ENCODE measurements around the gene VGLL4. TPM values are rescaled to one million over a fixed set of nuclear protein-coding genes. Genes with fewer than 3 reads are reported as not detected.

Gene VGLL4
- total RNA-seq, 2 donors from 2014 or later, result 57.7 to 63.7 TPM

DNA sequence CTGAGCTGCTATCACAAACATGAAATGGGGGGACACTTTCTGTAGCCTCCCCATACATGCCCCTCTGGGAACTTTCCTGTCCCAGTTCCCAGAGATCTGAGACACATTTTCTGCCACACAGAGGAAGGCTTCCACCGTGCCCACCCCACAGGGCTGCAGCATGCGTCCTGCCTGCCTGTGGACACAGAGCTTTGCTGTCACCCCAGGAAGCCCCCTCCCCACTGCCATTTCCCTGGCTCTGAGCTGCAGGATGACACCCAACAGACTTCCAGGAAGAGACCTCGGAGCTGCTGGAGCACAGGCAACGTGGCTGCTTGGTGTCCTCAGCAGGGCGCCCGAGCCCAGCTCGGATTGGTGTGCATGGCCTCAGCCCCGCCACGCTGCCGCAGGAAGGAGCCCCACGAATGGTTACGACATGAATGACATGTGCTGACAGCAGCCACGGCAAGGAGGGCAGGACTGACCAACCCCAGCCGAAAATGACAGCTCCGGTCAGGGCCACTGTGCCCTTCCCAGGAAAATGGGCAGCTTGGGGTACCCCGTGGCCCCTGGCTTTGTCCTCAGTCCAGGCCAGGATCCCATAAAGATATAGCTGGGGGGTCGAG, 81.3 kb downstream of the VGLL4 start:
- no peak for DNase-seq
- intact Hi-C loops (cut with DNase I), result no loop called here
- Histone ChIP-seq H3K9ac (ENCODE audit: low read depth in 2 of 2, low read length in 2 of 2) (no peak overlapping the region), H3K36me3 (no peaks in the 10 kb centered on the region), H3K27me3 (no peaks in the 10 kb centered on the region), H3K4me1 (no peaks in the 10 kb centered on the region), H3K4me3 (no peak overlapping the region), H3K27ac (no peak overlapping the region), H3K9me3 (no peaks in the 10 kb centered on the region)
- TF ChIP-seq, protein P1, sequence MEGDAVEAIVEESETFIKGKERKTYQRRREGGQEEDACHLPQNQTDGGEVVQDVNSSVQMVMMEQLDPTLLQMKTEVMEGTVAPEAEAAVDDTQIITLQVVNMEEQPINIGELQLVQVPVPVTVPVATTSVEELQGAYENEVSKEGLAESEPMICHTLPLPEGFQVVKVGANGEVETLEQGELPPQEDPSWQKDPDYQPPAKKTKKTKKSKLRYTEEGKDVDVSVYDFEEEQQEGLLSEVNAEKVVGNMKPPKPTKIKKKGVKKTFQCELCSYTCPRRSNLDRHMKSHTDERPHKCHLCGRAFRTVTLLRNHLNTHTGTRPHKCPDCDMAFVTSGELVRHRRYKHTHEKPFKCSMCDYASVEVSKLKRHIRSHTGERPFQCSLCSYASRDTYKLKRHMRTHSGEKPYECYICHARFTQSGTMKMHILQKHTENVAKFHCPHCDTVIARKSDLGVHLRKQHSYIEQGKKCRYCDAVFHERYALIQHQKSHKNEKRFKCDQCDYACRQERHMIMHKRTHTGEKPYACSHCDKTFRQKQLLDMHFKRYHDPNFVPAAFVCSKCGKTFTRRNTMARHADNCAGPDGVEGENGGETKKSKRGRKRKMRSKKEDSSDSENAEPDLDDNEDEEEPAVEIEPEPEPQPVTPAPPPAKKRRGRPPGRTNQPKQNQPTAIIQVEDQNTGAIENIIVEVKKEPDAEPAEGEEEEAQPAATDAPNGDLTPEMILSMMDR (IDR thresholded peaks at IDR 0.05), result no peak

- H3K9me3 ChIP-seq, result no peaks in the 10 kb centered on the region
- no peaks in the 10 kb centered on the region for H3K4me1 ChIP-seq
- no peak overlapping the region for H3K9ac ChIP-seq (ENCODE audit: low read depth in 2 of 2, low read length in 2 of 2)
- DNase-seq, result no peak
- H3K36me3 ChIP-seq, result no peaks in the 10 kb centered on the region
- H3K27me3 ChIP-seq, result no peaks in the 10 kb centered on the region
- H3K27ac ChIP-seq, result no peak overlapping the region
- no peak overlapping the region for H3K4me3 ChIP-seq
- TF ChIP-seq, protein P1 (IDR thresholded peaks at IDR 0.05), result no peak
- intact Hi-C loops (cut with DNase I), result no loop called here
Observed at GRCh38 chr3:11560746-11561145, 83.0 kb downstream of the VGLL4 start.

DNA sequence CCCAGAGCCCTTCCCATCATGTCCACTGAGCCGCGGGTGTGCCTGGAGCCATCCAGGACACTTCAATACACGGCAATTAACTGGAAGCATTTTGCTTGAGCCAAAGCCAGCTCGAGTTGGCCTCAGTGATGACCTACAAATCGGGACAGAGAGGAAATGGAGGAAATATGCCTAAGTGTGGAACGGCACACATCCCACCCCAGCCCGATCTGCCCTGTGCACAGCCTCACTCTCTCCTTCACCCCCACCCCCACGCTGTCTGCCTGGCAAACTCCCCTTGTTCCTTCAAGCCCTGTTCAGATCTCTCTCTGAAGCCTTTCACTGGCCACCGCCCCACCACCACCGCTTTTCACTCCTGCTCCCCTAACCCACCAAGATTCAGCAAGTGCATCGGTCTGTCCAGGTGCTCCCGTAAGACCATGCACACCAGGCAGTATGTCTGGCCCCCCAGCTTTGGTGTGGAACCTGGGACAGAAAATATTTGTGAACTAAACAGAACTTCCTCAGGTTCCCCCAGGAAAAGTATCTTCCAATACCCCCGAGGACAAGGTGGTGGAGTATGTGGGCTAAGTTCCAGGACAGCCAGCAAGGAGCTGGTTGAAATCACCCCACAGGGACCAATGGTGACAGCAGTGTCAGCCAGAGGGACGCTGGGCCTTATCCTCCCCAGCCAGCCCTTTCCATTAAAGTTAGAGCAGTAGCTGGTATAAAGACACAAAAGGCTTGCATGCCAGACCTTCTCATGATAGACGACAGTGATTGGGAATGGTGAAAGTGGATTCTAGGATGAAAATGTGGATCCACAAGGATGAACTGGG, 83.7 kb downstream of the VGLL4 start:
- H3K9me3 ChIP-seq, result no peaks in the 10 kb centered on the region
- intact Hi-C loops (cut with DNase I), result no loop called here
- no peaks in the 10 kb centered on the region for H3K36me3 ChIP-seq
- H3K9ac ChIP-seq (ENCODE audit: low read depth in 2 of 2, low read length in 2 of 2), result peak overlapping the region in 1 of 2 donors; percentile 37
- no peaks in the 10 kb centered on the region for H3K27me3 ChIP-seq
- no peak overlapping the region for H3K4me3 ChIP-seq
- DNase-seq, result no peak
- no peaks in the 10 kb centered on the region for H3K4me1 ChIP-seq
- TF ChIP-seq, protein P1 (IDR thresholded peaks at IDR 0.05), result no peak
- no peak overlapping the region for H3K27ac ChIP-seq

DNA sequence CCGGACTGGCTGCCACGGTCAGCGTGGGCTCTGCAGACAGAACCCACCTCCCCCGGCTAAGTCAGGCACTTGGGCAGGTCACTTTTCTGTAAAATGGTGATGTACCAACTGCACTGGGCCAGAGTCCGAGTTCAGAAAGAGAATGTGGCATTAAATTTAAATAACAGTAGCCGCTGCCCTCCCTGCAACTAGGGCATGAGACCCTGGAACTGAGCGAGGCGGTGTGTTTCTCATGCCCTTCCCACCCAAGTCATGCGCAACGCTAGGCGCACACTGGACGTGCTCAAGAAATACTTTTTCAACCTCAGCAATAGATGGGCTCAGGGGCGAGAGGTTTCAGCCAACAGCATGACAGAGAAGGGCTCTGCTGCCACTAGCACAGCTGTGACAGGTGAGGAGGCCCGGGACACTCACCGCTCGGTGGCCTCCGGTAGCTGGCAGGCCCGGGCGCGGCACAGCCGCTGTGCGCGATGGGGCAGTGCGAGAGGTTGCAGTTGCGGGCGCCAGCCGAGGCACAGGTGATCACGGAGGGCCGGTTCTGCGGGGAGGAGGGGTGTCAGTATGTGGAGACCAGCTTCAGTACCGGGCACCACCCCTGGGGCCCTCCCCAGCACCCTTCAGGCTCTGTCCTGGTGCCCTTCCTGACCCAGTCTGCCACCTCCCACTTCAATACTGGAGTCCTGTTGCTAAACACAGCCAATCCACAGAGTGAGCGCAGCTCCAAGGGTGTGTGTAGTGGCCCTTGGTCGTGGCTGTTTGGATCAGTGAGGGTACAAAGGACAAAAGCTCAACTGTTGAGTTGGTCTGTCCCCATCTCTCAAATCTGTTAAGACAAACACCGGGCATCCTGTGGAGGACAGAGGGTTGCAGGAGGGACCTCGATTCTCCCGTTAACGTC, 84.5 kb downstream of the VGLL4 start:
- H3K4me1 ChIP-seq, result no peaks in the 10 kb centered on the region
- H3K36me3 ChIP-seq, result no peaks in the 10 kb centered on the region

More for the DNA sequence above, 84.5 kb downstream of the VGLL4 start:
- intact Hi-C loops (cut with DNase I), result no loop called here
- H3K4me3 ChIP-seq, result no peak overlapping the region
- H3K27me3 ChIP-seq, result no peaks in the 10 kb centered on the region
- DNase-seq, result no peak
- no peaks in the 10 kb centered on the region for H3K9me3 ChIP-seq
- H3K27ac ChIP-seq, result no peak overlapping the region
- TF ChIP-seq, protein P1 (IDR thresholded peaks at IDR 0.05), result no peak
- peak overlapping the region in 1 of 2 donors; percentile 37 for H3K9ac ChIP-seq (ENCODE audit: low read depth in 2 of 2, low read length in 2 of 2)
